ENCODE data around the gene PSMD12. TPM values are rescaled to one million over a fixed set of nuclear protein-coding genes. Genes with fewer than 3 reads are reported as not detected.
A peak's percentile ranks its signal among the peaks of the same experiment; 100 is the strongest.

PSMD12 gene
- total and polyA plus RNA-seq, 2 donors (not counting 3 experiments of a cell fraction or from before 2014, with no cell fraction given) = 14.1 to 73.0 TPM

DNA sequence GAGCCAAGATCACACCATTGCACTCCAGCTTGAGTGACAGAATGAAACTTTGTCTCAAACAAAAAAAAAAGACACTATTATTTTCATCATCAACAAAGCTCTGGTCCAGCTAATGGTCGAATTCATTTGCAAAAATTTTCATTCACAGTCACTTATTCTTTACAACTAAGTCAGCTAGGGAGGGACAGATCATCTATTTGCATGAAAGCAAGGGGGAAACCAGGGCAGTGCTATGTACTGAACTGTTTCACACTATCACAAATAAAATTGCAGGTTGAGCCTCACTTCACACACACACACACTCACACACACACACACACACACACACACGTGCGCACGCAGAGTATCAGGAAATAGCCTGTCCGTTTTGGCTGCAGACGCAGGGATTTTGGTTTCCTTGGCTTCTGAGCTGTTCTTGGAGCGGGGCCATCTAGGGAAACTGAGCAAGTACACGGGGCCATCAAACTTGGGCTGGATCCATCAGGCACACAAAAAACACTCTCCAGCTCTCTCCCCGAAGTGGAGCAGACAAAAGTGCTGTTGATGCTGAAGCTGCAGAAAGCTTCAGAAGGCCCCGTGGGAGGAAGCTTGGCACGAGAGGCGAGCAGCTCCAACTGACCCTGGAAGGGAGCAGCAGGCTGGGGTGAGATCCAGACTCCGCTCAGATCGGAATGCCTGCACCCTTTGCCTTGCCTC is 77.0 kb downstream of the PSMD12 start:
- BruUV-seq (replicated peaks) = no TSS peak
- ChIA-PET CTCF (interaction anchor here (0.7 to 6.1 kb wide), 10 partner anchors 8 to 88 kb away, joined by 3 to 53 read pairs (median 4); partner anchors contain the start of gene HELZ), POLR2A (interaction anchor here (0.5 to 0.7 kb wide), 2 partner anchors 11 to 38 kb away, joined by 3 read pairs; no protein-coding TSS in a partner anchor)
- dilution Hi-C loops (cut with MboI; ENCODE audit: extremely low pct_ligation_motif_present, low sequenced_read_pairs) = no loop called here
- no peaks in the 10 kb centered on the region for H3K79me2 ChIP-seq (ENCODE audit: control insufficient read depth, insufficient read depth, low read length)
- H3K4me3 ChIP-seq (replicated peaks in 1 of 3; ENCODE audit: insufficient read depth in 1 of 3, low read depth in 1 of 3, low read length in 3 of 3) = no peak overlapping the region
- H3K36me3 ChIP-seq (ENCODE audit: control insufficient read depth in 2 of 2, extremely low read depth in 1 of 2, insufficient read depth in 2 of 2, low read length in 2 of 2) = no peaks in the 10 kb centered on the region
- no peaks in the 10 kb centered on the region for H3K9me1 ChIP-seq (replicated peaks; ENCODE audit: control insufficient read depth, extremely low read depth, insufficient read depth, low read length)
- H3K27ac ChIP-seq (ENCODE audit: insufficient read depth, low read depth, low read length) = no peak overlapping the region
- peak overlapping the region; percentile 47 for H3K4me2 ChIP-seq (ENCODE audit: insufficient read depth, low read length)
- TF ChIP-seq POLR2AphosphoS5 (IDR thresholded peaks at IDR 0.05; ENCODE audit: insufficient read depth, low read depth, low read length) = no peak
- TF ChIP-seq, protein P1, sequence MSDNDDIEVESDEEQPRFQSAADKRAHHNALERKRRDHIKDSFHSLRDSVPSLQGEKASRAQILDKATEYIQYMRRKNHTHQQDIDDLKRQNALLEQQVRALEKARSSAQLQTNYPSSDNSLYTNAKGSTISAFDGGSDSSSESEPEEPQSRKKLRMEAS (IDR thresholded peaks at IDR 0.05; ENCODE audit: insufficient read depth, insufficient read length) = peak; percentile 49
- peak overlapping the region; percentile 84 for H2AFZ ChIP-seq (ENCODE audit: low read depth, low read length)
- H3K9me3 ChIP-seq (replicated peaks; ENCODE audit: control insufficient read depth, insufficient read depth, low read length) = no peaks in the 10 kb centered on the region
- no peaks in the 10 kb centered on the region for H4K20me1 ChIP-seq (replicated peaks; ENCODE audit: control insufficient read depth, extremely low read depth, insufficient read depth, low read length)
- no peak overlapping the region for H3K9ac ChIP-seq (replicated peaks; ENCODE audit: extremely low read depth, insufficient read depth, low read length)
- intact Hi-C loops (cut with micrococcal nuclease) = loop anchor here (1.0 to 10.0 kb wide), 2 partner anchors 68 to 175 kb away; no protein-coding TSS in a partner anchor
- DNase-seq (ENCODE audit: low read depth, low spot score) = peak; percentile 85
- peaks cover 7% of the 10 kb centered on the region for H3K4me1 ChIP-seq (ENCODE audit: control insufficient read depth, extremely low read depth, insufficient read depth, low read length)
- FAIRE-seq = peak; percentile 92
- no peaks in the 10 kb centered on the region for H3K27me3 ChIP-seq (ENCODE audit: control insufficient read depth in 2 of 2, insufficient read depth in 2 of 2, low read length in 2 of 2)

Small RNA genes within 50 kb of the gene (small RNA-seq; reads per million reads assigned to genes)
- gene RF00019 (ENCODE audit: insufficient read depth, insufficient read length, low read depth, low replicate concordance) = not detected

Other genes with a start within 250 kb of the PSMD12 start
- 47.3 and 47.5 TPM in 2 replicates for gene HELZ, start 121.4 kb downstream of the PSMD12 start, total RNA-seq
- gene HELZ, start 121.4 kb downstream of the PSMD12 start, polyA plus RNA-seq = 7.5 and 8.0 TPM in 2 replicates
- gene PITPNC1, start 10.7 kb upstream of the PSMD12 start, total RNA-seq = 9.6 and 10.5 TPM in 2 replicates
- 2.0 and 2.4 TPM in 2 replicates for gene PITPNC1, start 10.7 kb upstream of the PSMD12 start, polyA plus RNA-seq